Measurements from ENCODE around the gene ZFP62. TPM values are rescaled to one million over a fixed set of nuclear protein-coding genes. Genes with fewer than 3 reads are reported as not detected.

Gene ZFP62
- total RNA-seq, 1 experiment from 2014 or later: 30.7 TPM

DNA sequence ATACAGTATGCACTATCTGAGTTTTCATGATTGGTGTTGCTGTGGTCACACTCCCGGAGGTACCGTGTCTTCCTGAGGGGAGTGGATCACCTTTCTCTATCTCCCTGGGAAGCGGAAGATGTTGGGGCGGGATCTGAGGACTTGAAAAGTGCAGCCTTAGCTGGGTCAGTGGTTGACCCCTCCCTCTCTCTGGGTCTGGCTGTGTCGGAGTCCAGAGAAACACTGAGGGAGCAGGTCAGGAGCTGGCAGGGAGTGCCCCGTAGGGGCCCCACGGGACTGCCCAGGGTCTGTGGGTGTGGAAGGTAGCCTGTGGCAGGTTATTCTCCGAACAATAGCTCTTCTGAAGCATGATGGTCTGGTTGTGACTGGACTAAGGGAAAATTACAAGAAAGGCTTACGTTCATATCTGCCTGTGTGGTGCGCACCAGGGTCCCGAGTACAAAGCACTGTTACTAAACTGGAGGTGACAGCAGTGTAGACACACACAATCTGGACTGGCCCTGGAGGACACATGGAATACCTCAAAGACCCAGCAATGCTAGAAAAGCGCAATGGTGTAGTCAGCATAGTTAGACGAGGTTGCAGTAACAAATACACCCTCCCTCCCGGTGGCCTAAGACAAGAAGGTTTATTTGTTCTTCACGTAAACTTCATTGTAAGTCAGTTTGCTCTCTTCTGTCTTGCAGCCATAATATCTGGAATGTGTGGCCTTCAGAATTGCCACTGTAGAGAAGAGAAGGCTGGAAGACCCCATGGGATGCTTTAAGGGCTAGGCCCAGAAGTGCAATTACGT is 9.4 kb upstream of the ZFP62 start (continued):
- TF ChIP-seq, protein P1, sequence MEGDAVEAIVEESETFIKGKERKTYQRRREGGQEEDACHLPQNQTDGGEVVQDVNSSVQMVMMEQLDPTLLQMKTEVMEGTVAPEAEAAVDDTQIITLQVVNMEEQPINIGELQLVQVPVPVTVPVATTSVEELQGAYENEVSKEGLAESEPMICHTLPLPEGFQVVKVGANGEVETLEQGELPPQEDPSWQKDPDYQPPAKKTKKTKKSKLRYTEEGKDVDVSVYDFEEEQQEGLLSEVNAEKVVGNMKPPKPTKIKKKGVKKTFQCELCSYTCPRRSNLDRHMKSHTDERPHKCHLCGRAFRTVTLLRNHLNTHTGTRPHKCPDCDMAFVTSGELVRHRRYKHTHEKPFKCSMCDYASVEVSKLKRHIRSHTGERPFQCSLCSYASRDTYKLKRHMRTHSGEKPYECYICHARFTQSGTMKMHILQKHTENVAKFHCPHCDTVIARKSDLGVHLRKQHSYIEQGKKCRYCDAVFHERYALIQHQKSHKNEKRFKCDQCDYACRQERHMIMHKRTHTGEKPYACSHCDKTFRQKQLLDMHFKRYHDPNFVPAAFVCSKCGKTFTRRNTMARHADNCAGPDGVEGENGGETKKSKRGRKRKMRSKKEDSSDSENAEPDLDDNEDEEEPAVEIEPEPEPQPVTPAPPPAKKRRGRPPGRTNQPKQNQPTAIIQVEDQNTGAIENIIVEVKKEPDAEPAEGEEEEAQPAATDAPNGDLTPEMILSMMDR (IDR thresholded peaks at IDR 0.05 in 2 of 3, conservative IDR thresholded peaks at IDR 0.05 in 1 of 3; ENCODE audit: borderline replicate concordance in 1 of 3, insufficient read depth in 1 of 3, low read depth in 2 of 3, low read length in 2 of 3): no peak

DNA sequence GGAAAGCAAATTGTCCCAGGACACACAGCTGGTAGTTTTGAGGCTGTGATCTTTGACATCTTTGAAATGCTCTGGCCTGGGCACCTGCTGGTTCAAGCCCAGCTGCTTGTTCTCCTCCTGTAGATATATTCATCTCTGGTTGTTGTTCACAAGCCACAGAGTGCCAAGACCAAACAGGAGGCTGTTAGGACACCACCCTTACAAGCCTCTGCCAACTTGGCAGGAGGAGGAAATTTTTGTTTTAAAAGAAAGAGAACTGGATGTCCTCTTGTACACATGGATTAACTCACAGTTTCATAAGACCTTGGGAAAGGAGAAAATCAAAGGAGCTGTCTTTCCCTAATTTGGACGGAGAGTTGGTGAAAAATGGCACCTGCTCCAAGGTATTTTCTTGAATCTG is 8.5 kb upstream of the ZFP62 start:
- DNase-seq (ENCODE audit: low read depth, low spot score) (no peak), ATAC-seq (no peak)
- ChIA-PET CTCF (interaction anchor here (1.0 to 1.4 kb wide), 4 partner anchors 57 to 299 kb away, joined by 3 to 8 read pairs (median 4); no protein-coding TSS in a partner anchor), RAD21 (ENCODE audit: low non-redundant PET in 1 of 2, low total read pairs in 2 of 2, uncharacterized antibody in 2 of 2, unreplicated experiment in 2 of 2) (no interaction called here), POLR2A (no interaction called here)
- Histone ChIP-seq H2AFZ (ENCODE audit: low read depth, low read length, poor library complexity, severe bottlenecking) (no peak overlapping the region), H3K27me3 (ENCODE audit: insufficient read depth, low read length) (no peaks in the 10 kb centered on the region), H3K9me2 (ENCODE audit: insufficient read depth) (no peaks in the 10 kb centered on the region), H3K9me3 (ENCODE audit: control insufficient read depth in 1 of 2, insufficient read depth in 1 of 2, low read depth in 1 of 2, low read length in 2 of 2) (no peaks in the 10 kb centered on the region), H4K20me1 (ENCODE audit: insufficient read depth) (no peaks in the 10 kb centered on the region), H3K36me3 (ENCODE audit: control insufficient read depth in 1 of 2, insufficient read depth in 2 of 2, low read length in 2 of 2) (no peaks in the 10 kb centered on the region), H3K4me2 (ENCODE audit: low read length) (no peak overlapping the region), H3K4me3 (replicated peaks in 1 of 2; ENCODE audit: low read depth in 1 of 2, low read length in 2 of 2) (no peak overlapping the region), H3K27ac (ENCODE audit: low read depth, low read length) (no peak overlapping the region), H3K4me1 (ENCODE audit: control insufficient read depth in 1 of 2, insufficient read depth in 2 of 2, low read length in 2 of 2) (peaks cover 0 to 11% of the 10 kb centered on the region in 2 experiments; a peak in 1 of 4 replicates), H3K79me2 (ENCODE audit: insufficient read depth, low read length) (no peaks in the 10 kb centered on the region), H3K9ac (ENCODE audit: low read length) (no peak overlapping the region)
- intact Hi-C loops (cut with micrococcal nuclease): loop anchor here (1.0 to 5.0 kb wide), 4 partner anchors 72 to 290 kb away; no protein-coding TSS in a partner anchor
- no TSS peak for BruUV-seq (replicated peaks)
- TF ChIP-seq ZNF274 (IDR thresholded peaks at IDR 0.05; ENCODE audit: low read depth, low read length) (no peak), JUND (IDR thresholded peaks at IDR 0.05) (no peak), ELF1 (IDR thresholded peaks at IDR 0.05; ENCODE audit: borderline replicate concordance, low read depth) (no peak), EGR1 (IDR thresholded peaks at IDR 0.05; ENCODE audit: low read depth) (no peak), POLR2AphosphoS5 (IDR thresholded peaks at IDR 0.05; ENCODE audit: low read depth, low read length) (no peak), ZFX (IDR thresholded peaks at IDR 0.05) (no peak), SP1 (IDR thresholded peaks at IDR 0.05; ENCODE audit: low read depth) (no peak), SRF (IDR thresholded peaks at IDR 0.05; ENCODE audit: low read depth) (no peak), SIN3A (IDR thresholded peaks at IDR 0.05; ENCODE audit: low read depth) (no peak), FOSL1 (IDR thresholded peaks at IDR 0.05; ENCODE audit: low read depth) (no peak), RAD21 (IDR thresholded peaks at IDR 0.05; ENCODE audit: low read depth) (no peak), POLR2A (IDR thresholded peaks at IDR 0.05; ENCODE audit: borderline replicate concordance, extremely low read depth, insufficient read depth, insufficient read length) (no peak), TCF7L2 (IDR thresholded peaks at IDR 0.05; ENCODE audit: borderline replicate concordance, extremely low read depth, insufficient read depth, insufficient read length) (no peak), CBX3 (IDR thresholded peaks at IDR 0.05; ENCODE audit: low read depth) (no peak)
- TF ChIP-seq, protein P1 (IDR thresholded peaks at IDR 0.05 in 2 of 3, conservative IDR thresholded peaks at IDR 0.05 in 1 of 3; ENCODE audit: borderline replicate concordance in 1 of 3, insufficient read depth in 1 of 3, low read depth in 2 of 3, low read length in 2 of 3): no peak
- TF ChIP-seq, protein P2, sequence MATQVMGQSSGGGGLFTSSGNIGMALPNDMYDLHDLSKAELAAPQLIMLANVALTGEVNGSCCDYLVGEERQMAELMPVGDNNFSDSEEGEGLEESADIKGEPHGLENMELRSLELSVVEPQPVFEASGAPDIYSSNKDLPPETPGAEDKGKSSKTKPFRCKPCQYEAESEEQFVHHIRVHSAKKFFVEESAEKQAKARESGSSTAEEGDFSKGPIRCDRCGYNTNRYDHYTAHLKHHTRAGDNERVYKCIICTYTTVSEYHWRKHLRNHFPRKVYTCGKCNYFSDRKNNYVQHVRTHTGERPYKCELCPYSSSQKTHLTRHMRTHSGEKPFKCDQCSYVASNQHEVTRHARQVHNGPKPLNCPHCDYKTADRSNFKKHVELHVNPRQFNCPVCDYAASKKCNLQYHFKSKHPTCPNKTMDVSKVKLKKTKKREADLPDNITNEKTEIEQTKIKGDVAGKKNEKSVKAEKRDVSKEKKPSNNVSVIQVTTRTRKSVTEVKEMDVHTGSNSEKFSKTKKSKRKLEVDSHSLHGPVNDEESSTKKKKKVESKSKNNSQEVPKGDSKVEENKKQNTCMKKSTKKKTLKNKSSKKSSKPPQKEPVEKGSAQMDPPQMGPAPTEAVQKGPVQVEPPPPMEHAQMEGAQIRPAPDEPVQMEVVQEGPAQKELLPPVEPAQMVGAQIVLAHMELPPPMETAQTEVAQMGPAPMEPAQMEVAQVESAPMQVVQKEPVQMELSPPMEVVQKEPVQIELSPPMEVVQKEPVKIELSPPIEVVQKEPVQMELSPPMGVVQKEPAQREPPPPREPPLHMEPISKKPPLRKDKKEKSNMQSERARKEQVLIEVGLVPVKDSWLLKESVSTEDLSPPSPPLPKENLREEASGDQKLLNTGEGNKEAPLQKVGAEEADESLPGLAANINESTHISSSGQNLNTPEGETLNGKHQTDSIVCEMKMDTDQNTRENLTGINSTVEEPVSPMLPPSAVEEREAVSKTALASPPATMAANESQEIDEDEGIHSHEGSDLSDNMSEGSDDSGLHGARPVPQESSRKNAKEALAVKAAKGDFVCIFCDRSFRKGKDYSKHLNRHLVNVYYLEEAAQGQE (IDR thresholded peaks at IDR 0.05; ENCODE audit: low read depth): no peak
- TF ChIP-seq, protein P3, sequence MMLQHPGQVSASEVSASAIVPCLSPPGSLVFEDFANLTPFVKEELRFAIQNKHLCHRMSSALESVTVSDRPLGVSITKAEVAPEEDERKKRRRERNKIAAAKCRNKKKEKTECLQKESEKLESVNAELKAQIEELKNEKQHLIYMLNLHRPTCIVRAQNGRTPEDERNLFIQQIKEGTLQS (IDR thresholded peaks at IDR 0.05): no peak
